Skeletal muscle tissue (tissue), 4 donors: Measurements from ENCODE around the gene GNG4. TPM values are rescaled to one million over a fixed set of nuclear protein-coding genes. Genes with fewer than 3 reads are reported as not detected.
A peak's percentile ranks its signal among the peaks of the same experiment; 100 is the strongest.

Experiments
- H3K27ac ChIP-seq: one replicate; pipeline ENCODE4 v1.7.0; 2013; ENCODE audit warnings: mild to moderate bottlenecking, low read depth, low read length, inconsistent platforms
- H3K27me3 ChIP-seq, 3 donors: one replicate each; pipeline ENCODE4 v1.7.0; 2013; ENCODE audit warnings: low read length in 3 of 3; ENCODE audit not compliant: control insufficient read depth in 3 of 3, insufficient read depth in 3 of 3
- H3K36me3 ChIP-seq, 3 donors: one replicate each; pipeline ENCODE4 v1.7.0; 2013; ENCODE audit warnings: low read length in 3 of 3; ENCODE audit not compliant: control insufficient read depth in 3 of 3, insufficient read depth in 3 of 3
- H3K4me1 ChIP-seq, 3 donors: one replicate each; pipeline ENCODE4 v1.7.0; 2013; ENCODE audit warnings: low read length in 3 of 3, mild to moderate bottlenecking in 3 of 3; ENCODE audit not compliant: control insufficient read depth in 3 of 3, insufficient read depth in 3 of 3
- H3K4me3 ChIP-seq, 3 donors: one replicate each; pipeline ENCODE4 v1.7.0; 2013; ENCODE audit warnings: low read length in 3 of 3
- H3K9ac ChIP-seq, 3 donors: one replicate each; pipeline ENCODE4 v1.7.0; 2013; ENCODE audit warnings: low read length in 3 of 3, mild to moderate bottlenecking in 3 of 3, moderate library complexity in 2 of 3, low read depth in 1 of 3
- H3K9me3 ChIP-seq, 3 donors: one replicate each; pipeline ENCODE4 v1.7.0; 2013; ENCODE audit warnings: low read length in 3 of 3; ENCODE audit not compliant: control insufficient read depth in 3 of 3
- total RNA-seq: library from RNA; depleted of rRNA; stranded (reverse); fragments of >200 nt; gene quantifications from one replicate; pipeline ENCODE4 v1.2.3, GENCODE V29; 2014
- donor health status: Osteomylitis.

The GNG4 gene
- 1.0 TPM for total RNA-seq

DNA sequence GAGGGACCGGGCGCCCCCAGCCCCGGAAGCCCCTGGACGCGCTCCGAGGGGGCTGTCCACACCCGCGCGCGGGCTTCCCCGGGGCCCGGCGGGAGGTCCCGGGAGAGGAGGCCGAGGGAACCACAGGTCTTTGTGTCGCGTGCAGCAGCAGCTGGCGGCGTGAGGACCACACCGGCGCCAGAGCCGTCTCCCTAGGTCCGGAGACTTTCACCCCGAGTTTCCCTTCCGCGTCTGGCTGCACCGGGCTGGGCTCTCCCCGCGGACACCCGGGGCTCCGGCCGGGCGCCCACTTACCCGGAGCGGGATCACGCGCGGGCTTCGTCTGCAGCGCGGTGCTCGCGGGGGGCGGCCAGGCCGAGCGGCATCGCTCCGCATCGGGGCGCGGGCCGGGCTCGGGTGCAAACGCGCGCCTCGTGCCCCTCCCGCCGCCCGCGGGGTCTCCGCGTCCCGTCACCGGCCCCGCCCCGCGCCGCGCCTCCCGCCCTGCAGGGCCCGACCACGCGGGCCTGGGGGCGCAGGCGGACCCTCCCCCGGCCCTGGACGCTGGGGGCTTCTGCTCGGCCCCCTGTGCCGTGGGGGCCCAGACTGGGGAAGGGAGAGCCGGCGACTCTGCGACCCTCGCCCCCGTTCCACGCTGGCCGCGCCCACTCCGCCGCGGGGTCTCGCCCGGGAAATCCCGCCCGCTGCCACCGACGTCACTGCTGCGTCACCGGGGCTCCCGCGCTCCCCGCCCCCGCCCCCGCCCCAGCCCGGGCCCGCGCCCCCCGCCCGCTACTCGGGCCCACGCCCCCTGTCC, at the start of gene GNG4:
Gene GNG4 (minus strand): TSS at position 417 of the 796 bp plus-strand sequence. CDS start 65,946 bp downstream, outside the sequence.
- Histone ChIP-seq H3K9me3 (no peaks in the 10 kb centered on the region), H3K9ac (no peak within 1 kb of the TSS), H3K27ac (no peak within 1 kb of the TSS), H3K36me3 (no peaks in the 10 kb centered on the region), H3K4me1 (peaks cover 10 to 19% (median 18%) of the 10 kb centered on the region in 3 donors), H3K27me3 (peaks cover 41 to 56% (median 51%) of the 10 kb centered on the region in 3 donors), H3K4me3 (peak within 1 kb of the TSS; percentile 48 to 59 (median 52))

DNA sequence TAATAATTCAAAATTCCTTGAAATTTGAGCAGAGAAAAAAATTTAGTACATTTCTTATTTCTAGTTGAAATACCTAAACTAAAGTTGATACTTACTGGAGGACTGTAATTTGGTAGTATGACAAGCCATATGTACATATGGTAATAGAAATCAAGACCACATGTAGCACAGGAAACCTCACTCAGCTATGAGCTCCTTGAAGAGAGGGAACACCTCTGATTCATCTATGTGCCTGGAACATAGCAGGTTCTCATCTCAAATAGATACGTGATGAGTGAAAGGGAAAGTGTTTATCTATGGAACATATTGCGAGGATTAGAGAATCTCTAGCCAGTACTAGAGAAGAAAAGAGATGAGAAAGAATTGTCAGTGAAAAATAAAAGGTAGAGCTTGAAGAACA, 47.9 kb upstream of the GNG4 start:
- peaks cover 6 to 35% (median 29%) of the 10 kb centered on the region in 3 donors for H3K36me3 ChIP-seq
- no peaks in the 10 kb centered on the region for H3K27me3 ChIP-seq
- H3K4me1 ChIP-seq: no peaks in the 10 kb centered on the region
- no peaks in the 10 kb centered on the region for H3K9me3 ChIP-seq
- no peak overlapping the region for H3K27ac ChIP-seq
- H3K9ac ChIP-seq: no peak overlapping the region
- no peak overlapping the region for H3K4me3 ChIP-seq

GRCh38 chr1:235689356-235689755, 39.8 kb upstream of the GNG4 start:
- no peak overlapping the region for H3K9ac ChIP-seq
- H3K9me3 ChIP-seq: no peaks in the 10 kb centered on the region
- H3K4me3 ChIP-seq: no peak overlapping the region
- peaks cover 3 to 24% (median 13%) of the 10 kb centered on the region in 3 donors for H3K36me3 ChIP-seq
- no peaks in the 10 kb centered on the region for H3K27me3 ChIP-seq
- no peaks in the 10 kb centered on the region for H3K4me1 ChIP-seq
- H3K27ac ChIP-seq: no peak overlapping the region

DNA sequence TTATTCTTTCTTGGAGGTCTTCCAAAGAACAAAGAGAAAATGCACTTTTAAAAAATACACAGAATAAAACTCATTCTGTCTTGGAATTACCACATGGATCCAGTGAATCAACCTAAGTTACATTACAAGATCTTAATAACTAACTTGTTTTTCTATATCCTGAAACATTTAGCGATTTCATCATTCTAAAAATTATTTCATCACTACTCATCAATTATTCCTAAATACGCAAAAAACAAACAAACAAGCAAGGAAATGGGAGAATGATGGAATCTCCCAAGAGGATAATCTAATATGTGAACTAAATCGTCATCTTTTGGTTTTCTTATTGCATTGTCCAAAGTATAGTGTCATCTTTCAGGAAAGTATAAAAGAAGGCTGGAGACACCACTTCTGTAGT, 38.5 kb upstream of the GNG4 start:
- Histone ChIP-seq H3K27ac (no peak overlapping the region), H3K9ac (no peak overlapping the region), H3K4me3 (no peak overlapping the region), H3K27me3 (no peaks in the 10 kb centered on the region), H3K36me3 (peaks cover 3 to 22% (median 10%) of the 10 kb centered on the region in 3 donors), H3K4me1 (no peaks in the 10 kb centered on the region), H3K9me3 (no peaks in the 10 kb centered on the region)

GRCh38 chr1:235683653-235684052, 34.1 kb upstream of the GNG4 start:
- Histone ChIP-seq H3K36me3 (peaks cover 3 to 10% (median 8%) of the 10 kb centered on the region in 3 donors), H3K27me3 (no peaks in the 10 kb centered on the region), H3K9me3 (no peaks in the 10 kb centered on the region), H3K27ac (no peak overlapping the region), H3K9ac (no peak overlapping the region), H3K4me3 (no peak overlapping the region), H3K4me1 (no peaks in the 10 kb centered on the region)

DNA sequence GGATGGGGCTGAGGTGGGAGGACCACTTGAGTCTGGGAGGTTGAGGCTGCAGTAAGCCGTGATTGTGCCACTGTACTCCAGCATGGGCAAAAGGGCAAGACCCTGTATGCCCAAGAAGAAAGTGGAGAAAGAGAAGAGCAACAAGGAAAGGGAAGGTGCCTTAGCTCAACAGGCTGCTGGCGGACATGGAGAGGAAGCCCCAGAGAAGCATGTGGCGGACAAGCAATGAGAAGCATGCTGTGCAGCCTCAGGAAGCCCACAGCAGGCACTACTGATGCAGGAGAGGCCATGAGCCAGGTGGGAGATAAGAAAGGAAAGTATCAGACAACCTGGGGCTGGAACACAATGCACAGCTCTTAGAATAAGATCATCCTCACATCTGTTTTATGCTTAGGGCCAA, 32.6 kb upstream of the GNG4 start:
- Histone ChIP-seq H3K9me3 (no peaks in the 10 kb centered on the region), H3K4me3 (no peak overlapping the region), H3K36me3 (peaks cover 3 to 8% (median 7%) of the 10 kb centered on the region in 3 donors), H3K4me1 (no peaks in the 10 kb centered on the region), H3K27ac (no peak overlapping the region), H3K27me3 (no peaks in the 10 kb centered on the region), H3K9ac (no peak overlapping the region)

- Histone ChIP-seq H3K9ac (no peak overlapping the region), H3K27ac (no peak overlapping the region), H3K9me3 (no peaks in the 10 kb centered on the region), H3K4me3 (no peak overlapping the region), H3K4me1 (no peaks in the 10 kb centered on the region), H3K36me3 (peaks cover 15 to 23% (median 21%) of the 10 kb centered on the region in 3 donors), H3K27me3 (no peaks in the 10 kb centered on the region)
Observed at GRCh38 chr1:235679644-235680043, 30.1 kb upstream of the GNG4 start.

DNA sequence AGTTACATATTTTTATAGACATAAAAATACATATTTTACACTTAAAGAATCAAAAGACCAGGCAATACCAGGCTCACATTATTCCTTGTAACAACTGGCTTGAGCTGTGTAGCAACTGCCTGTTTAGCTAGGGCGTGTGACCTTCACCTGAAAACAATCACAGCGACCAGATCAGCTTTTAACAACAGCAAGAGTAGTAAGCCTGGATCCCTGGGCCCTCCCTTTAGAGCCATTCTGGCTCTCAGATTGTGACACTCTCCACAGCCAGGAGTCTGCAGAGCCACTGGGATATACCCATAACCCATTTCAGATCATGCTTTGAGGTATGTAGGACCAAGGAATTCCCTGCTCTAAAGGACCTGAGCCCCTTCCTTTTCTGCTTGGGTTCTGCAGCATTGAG, 29.4 kb upstream of the GNG4 start:
- Histone ChIP-seq H3K27ac (no peak overlapping the region), H3K9ac (no peak overlapping the region), H3K4me3 (no peak overlapping the region), H3K27me3 (no peaks in the 10 kb centered on the region), H3K36me3 (peaks cover 15 to 25% (median 21%) of the 10 kb centered on the region in 3 donors), H3K4me1 (no peaks in the 10 kb centered on the region), H3K9me3 (no peaks in the 10 kb centered on the region)

- Histone ChIP-seq H3K9me3 (peaks cover 0 to 9% (median 3%) of the 10 kb centered on the region in 3 donors), H3K36me3 (peaks cover 13 to 51% (median 27%) of the 10 kb centered on the region in 3 donors), H3K27me3 (no peaks in the 10 kb centered on the region), H3K4me1 (no peaks in the 10 kb centered on the region), H3K27ac (no peak overlapping the region), H3K9ac (no peak overlapping the region), H3K4me3 (no peak overlapping the region)
Observed at GRCh38 chr1:235675152-235675890, 25.7 kb upstream of the GNG4 start.

DNA sequence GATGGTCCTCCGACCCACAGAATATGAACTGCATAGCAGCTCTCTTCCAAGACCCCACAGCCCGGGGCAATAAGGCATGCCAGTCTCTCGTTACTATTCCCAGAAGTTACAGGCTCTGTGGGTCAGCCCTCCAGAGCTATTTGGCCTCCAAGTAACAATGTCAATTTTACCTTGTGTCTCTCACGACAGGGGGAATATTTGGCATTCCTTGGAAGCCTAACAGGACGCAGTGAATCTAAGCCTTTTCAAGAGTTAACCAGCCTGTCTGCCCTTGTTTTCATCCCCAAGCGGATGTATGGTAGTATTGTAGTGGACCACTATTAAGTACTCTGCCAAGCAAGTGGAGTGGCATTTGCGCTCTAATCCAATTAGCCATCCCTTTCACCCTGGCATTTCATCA, 24.4 kb upstream of the GNG4 start:
- Histone ChIP-seq H3K36me3 (peaks cover 16 to 54% (median 31%) of the 10 kb centered on the region in 3 donors), H3K4me3 (no peak overlapping the region), H3K27ac (no peak overlapping the region), H3K9me3 (peaks cover 0 to 14% (median 7%) of the 10 kb centered on the region in 3 donors), H3K27me3 (no peaks in the 10 kb centered on the region), H3K9ac (no peak overlapping the region), H3K4me1 (no peaks in the 10 kb centered on the region)
